Measurements from ENCODE around the gene SIN3B. TPM values are rescaled to one million over a fixed set of nuclear protein-coding genes. Genes with fewer than 3 reads are reported as not detected.

SIN3B gene
- total and polyA plus RNA-seq, 9 of the 15 experiments (the other 6 are each of a cell fraction or from before 2014, with no cell fraction given): 0.51 to 34.2 (median 14.3) TPM

DNA sequence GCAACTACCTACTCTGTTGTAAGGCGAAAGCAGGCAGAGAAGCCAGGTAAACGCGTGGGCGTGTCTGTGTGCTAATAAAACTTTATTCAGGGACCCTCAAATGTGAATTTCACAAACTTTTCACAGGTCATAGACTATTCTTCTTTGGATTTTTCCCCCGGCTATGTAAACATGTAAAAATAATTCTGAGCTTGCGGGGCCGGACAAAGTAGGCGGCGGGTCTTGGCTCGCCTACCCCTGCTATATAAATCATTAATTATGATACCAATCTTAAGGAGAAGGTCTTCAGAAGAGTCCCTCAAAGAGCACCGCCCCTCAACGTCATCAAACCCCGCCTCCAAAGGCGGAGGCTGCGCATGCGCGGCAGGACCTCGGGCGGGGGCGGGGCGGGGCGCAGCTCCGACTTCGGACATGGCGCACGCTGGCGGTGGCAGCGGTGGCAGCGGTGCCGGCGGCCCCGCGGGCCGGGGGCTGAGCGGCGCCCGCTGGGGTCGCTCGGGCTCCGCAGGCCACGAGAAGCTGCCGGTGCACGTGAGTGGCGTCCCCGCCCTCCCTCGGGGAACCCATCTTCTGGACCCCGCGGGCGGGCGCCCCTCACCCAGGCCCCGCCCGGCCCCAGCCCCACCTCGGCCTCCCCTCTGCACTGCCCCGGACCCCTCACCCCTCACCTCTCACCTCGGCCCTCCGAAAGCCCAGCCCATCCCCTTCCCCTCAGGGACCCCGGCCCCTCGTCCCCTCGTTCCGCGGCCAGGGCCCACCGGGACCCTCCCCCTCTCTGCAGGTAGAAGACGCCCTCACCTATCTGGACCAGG lies at the start of gene SIN3B (continued):
- TF ChIP-seq XRCC3 (IDR thresholded peaks at IDR 0.05): no peak
- TF ChIP-seq GABPB1 (CRISPR knock-in tag; IDR thresholded peaks at IDR 0.05): peak; percentile 21; the same call in 1 of the 2 replicates
- TF ChIP-seq RB1 (IDR thresholded peaks at IDR 0.05; ENCODE audit: low read depth): peak; percentile 67; the same call in 1 of the 2 replicates
- peak; percentile 91 for TF ChIP-seq POLR2G (IDR thresholded peaks at IDR 0.05; ENCODE audit: low read depth, low read length)
- TF ChIP-seq GTF2A2 (tag; IDR thresholded peaks at IDR 0.05): no peak
- TF ChIP-seq CXXC5 (CRISPR knock-in tag; IDR thresholded peaks at IDR 0.05): peak; percentile 50; the same call in 1 of the 2 replicates
- peak; percentile 72 for TF ChIP-seq CREB1 (IDR thresholded peaks at IDR 0.05)
- peak; percentile 80 for TF ChIP-seq CREB1 (CRISPR knock-in tag; IDR thresholded peaks at IDR 0.05)
- TF ChIP-seq, protein P1, sequence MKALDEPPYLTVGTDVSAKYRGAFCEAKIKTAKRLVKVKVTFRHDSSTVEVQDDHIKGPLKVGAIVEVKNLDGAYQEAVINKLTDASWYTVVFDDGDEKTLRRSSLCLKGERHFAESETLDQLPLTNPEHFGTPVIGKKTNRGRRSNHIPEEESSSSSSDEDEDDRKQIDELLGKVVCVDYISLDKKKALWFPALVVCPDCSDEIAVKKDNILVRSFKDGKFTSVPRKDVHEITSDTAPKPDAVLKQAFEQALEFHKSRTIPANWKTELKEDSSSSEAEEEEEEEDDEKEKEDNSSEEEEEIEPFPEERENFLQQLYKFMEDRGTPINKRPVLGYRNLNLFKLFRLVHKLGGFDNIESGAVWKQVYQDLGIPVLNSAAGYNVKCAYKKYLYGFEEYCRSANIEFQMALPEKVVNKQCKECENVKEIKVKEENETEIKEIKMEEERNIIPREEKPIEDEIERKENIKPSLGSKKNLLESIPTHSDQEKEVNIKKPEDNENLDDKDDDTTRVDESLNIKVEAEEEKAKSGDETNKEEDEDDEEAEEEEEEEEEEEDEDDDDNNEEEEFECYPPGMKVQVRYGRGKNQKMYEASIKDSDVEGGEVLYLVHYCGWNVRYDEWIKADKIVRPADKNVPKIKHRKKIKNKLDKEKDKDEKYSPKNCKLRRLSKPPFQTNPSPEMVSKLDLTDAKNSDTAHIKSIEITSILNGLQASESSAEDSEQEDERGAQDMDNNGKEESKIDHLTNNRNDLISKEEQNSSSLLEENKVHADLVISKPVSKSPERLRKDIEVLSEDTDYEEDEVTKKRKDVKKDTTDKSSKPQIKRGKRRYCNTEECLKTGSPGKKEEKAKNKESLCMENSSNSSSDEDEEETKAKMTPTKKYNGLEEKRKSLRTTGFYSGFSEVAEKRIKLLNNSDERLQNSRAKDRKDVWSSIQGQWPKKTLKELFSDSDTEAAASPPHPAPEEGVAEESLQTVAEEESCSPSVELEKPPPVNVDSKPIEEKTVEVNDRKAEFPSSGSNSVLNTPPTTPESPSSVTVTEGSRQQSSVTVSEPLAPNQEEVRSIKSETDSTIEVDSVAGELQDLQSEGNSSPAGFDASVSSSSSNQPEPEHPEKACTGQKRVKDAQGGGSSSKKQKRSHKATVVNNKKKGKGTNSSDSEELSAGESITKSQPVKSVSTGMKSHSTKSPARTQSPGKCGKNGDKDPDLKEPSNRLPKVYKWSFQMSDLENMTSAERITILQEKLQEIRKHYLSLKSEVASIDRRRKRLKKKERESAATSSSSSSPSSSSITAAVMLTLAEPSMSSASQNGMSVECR (CRISPR knock-in tag; IDR thresholded peaks at IDR 0.05): no peak
- 0 out of 2 replicates have a peak, but pooled peaks have one; percentile 38 for TF ChIP-seq ZEB2 (IDR thresholded peaks at IDR 0.05)
- peak in 1 of 2 experiments; percentile 58; a peak in 3 of 4 replicates for TF ChIP-seq NONO (IDR thresholded peaks at IDR 0.05; ENCODE audit: low read depth in 2 of 2, low read length in 1 of 2)
- TF ChIP-seq HDAC2 (IDR thresholded peaks at IDR 0.05): peak; percentile 76
- TF ChIP-seq, protein P2, sequence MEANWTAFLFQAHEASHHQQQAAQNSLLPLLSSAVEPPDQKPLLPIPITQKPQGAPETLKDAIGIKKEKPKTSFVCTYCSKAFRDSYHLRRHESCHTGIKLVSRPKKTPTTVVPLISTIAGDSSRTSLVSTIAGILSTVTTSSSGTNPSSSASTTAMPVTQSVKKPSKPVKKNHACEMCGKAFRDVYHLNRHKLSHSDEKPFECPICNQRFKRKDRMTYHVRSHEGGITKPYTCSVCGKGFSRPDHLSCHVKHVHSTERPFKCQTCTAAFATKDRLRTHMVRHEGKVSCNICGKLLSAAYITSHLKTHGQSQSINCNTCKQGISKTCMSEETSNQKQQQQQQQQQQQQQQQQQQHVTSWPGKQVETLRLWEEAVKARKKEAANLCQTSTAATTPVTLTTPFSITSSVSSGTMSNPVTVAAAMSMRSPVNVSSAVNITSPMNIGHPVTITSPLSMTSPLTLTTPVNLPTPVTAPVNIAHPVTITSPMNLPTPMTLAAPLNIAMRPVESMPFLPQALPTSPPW (CRISPR knock-in tag; IDR thresholded peaks at IDR 0.05): peak; percentile 87
- TF ChIP-seq, protein P3, sequence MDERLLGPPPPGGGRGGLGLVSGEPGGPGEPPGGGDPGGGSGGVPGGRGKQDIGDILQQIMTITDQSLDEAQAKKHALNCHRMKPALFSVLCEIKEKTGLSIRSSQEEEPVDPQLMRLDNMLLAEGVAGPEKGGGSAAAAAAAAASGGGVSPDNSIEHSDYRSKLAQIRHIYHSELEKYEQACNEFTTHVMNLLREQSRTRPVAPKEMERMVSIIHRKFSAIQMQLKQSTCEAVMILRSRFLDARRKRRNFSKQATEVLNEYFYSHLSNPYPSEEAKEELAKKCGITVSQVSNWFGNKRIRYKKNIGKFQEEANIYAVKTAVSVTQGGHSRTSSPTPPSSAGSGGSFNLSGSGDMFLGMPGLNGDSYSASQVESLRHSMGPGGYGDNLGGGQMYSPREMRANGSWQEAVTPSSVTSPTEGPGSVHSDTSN (CRISPR knock-in tag; IDR thresholded peaks at IDR 0.05; ENCODE audit: low read depth): no peak
- TF ChIP-seq, protein P3 (tag; conservative IDR thresholded peaks at IDR 0.05; ENCODE audit: low read depth): peak; percentile 81
- no peak for TF ChIP-seq NELFE (IDR thresholded peaks at IDR 0.05; ENCODE audit: insufficient read depth, insufficient read length)
- TF ChIP-seq MYC (IDR thresholded peaks at IDR 0.05; ENCODE audit: low read depth, low read length): no peak
- no peak for TF ChIP-seq MYC (CRISPR knock-in tag; IDR thresholded peaks at IDR 0.05; ENCODE audit: borderline replicate concordance, low read depth)
- TF ChIP-seq YBX1 (IDR thresholded peaks at IDR 0.05): no peak
